ENCODE results near the gene PRMT7. TPM values are rescaled to one million over a fixed set of nuclear protein-coding genes. Genes with fewer than 3 reads are reported as not detected.

Gene PRMT7
- total RNA-seq, 1 experiment from 2014 or later: 59.3 TPM

DNA sequence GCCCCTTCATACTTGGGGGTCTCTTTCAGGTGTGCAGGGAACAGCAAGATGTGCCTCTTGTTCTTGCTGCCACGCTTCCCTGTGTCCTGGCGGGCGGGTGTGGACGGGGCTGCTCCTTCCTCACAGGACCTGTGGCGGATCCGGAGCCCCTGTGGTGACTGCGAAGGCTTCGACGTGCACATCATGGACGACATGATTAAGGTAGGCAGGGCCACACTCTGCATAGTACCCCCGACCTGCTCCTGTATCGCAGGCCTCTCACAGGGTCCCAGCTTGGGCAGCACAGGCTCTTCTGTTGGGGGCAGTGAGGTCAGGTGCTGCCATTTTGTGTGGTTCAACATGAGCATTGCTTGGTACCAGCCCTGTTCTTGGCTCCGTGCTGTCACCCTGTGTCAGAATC, 42.5 kb downstream of the PRMT7 start:
- TF ChIP-seq ZMAT4 (CRISPR knock-in tag; IDR thresholded peaks at IDR 0.05) (no peak), ZNF138 (CRISPR knock-in tag; conservative IDR thresholded peaks at IDR 0.05) (no peak), MXD4 (CRISPR knock-in tag; IDR thresholded peaks at IDR 0.05; ENCODE audit: borderline replicate concordance) (no peak), ZNF219 (CRISPR knock-in tag; IDR thresholded peaks at IDR 0.05; ENCODE audit: borderline replicate concordance) (no peak), HMGA2 (CRISPR knock-in tag; IDR thresholded peaks at IDR 0.05) (no peak)
- TF ChIP-seq, protein P1, sequence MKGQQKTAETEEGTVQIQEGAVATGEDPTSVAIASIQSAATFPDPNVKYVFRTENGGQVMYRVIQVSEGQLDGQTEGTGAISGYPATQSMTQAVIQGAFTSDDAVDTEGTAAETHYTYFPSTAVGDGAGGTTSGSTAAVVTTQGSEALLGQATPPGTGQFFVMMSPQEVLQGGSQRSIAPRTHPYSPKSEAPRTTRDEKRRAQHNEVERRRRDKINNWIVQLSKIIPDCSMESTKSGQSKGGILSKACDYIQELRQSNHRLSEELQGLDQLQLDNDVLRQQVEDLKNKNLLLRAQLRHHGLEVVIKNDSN (CRISPR knock-in tag; IDR thresholded peaks at IDR 0.05): no peak
- TF ChIP-seq, protein P2, sequence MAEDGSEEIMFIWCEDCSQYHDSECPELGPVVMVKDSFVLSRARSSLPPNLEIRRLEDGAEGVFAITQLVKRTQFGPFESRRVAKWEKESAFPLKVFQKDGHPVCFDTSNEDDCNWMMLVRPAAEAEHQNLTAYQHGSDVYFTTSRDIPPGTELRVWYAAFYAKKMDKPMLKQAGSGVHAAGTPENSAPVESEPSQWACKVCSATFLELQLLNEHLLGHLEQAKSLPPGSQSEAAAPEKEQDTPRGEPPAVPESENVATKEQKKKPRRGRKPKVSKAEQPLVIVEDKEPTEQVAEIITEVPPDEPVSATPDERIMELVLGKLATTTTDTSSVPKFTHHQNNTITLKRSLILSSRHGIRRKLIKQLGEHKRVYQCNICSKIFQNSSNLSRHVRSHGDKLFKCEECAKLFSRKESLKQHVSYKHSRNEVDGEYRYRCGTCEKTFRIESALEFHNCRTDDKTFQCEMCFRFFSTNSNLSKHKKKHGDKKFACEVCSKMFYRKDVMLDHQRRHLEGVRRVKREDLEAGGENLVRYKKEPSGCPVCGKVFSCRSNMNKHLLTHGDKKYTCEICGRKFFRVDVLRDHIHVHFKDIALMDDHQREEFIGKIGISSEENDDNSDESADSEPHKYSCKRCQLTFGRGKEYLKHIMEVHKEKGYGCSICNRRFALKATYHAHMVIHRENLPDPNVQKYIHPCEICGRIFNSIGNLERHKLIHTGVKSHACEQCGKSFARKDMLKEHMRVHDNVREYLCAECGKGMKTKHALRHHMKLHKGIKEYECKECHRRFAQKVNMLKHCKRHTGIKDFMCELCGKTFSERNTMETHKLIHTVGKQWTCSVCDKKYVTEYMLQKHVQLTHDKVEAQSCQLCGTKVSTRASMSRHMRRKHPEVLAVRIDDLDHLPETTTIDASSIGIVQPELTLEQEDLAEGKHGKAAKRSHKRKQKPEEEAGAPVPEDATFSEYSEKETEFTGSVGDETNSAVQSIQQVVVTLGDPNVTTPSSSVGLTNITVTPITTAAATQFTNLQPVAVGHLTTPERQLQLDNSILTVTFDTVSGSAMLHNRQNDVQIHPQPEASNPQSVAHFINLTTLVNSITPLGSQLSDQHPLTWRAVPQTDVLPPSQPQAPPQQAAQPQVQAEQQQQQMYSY (CRISPR knock-in tag; IDR thresholded peaks at IDR 0.05): no peak
- TF ChIP-seq, protein P3, sequence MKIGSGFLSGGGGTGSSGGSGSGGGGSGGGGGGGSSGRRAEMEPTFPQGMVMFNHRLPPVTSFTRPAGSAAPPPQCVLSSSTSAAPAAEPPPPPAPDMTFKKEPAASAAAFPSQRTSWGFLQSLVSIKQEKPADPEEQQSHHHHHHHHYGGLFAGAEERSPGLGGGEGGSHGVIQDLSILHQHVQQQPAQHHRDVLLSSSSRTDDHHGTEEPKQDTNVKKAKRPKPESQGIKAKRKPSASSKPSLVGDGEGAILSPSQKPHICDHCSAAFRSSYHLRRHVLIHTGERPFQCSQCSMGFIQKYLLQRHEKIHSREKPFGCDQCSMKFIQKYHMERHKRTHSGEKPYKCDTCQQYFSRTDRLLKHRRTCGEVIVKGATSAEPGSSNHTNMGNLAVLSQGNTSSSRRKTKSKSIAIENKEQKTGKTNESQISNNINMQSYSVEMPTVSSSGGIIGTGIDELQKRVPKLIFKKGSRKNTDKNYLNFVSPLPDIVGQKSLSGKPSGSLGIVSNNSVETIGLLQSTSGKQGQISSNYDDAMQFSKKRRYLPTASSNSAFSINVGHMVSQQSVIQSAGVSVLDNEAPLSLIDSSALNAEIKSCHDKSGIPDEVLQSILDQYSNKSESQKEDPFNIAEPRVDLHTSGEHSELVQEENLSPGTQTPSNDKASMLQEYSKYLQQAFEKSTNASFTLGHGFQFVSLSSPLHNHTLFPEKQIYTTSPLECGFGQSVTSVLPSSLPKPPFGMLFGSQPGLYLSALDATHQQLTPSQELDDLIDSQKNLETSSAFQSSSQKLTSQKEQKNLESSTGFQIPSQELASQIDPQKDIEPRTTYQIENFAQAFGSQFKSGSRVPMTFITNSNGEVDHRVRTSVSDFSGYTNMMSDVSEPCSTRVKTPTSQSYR (CRISPR knock-in tag; IDR thresholded peaks at IDR 0.05): no peak
- TF ChIP-seq, protein P4, sequence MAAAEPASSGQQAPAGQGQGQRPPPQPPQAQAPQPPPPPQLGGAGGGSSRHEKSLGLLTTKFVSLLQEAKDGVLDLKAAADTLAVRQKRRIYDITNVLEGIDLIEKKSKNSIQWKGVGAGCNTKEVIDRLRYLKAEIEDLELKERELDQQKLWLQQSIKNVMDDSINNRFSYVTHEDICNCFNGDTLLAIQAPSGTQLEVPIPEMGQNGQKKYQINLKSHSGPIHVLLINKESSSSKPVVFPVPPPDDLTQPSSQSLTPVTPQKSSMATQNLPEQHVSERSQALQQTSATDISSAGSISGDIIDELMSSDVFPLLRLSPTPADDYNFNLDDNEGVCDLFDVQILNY (CRISPR knock-in tag; IDR thresholded peaks at IDR 0.05): no peak
- TF ChIP-seq, protein P5, sequence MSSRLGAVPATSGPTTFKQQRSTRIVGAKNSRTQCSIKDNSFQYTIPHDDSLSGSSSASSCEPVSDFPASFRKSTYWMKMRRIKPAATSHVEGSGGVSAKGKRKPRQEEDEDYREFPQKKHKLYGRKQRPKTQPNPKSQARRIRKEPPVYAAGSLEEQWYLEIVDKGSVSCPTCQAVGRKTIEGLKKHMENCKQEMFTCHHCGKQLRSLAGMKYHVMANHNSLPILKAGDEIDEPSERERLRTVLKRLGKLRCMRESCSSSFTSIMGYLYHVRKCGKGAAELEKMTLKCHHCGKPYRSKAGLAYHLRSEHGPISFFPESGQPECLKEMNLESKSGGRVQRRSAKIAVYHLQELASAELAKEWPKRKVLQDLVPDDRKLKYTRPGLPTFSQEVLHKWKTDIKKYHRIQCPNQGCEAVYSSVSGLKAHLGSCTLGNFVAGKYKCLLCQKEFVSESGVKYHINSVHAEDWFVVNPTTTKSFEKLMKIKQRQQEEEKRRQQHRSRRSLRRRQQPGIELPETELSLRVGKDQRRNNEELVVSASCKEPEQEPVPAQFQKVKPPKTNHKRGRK (CRISPR knock-in tag; IDR thresholded peaks at IDR 0.05; ENCODE audit: borderline replicate concordance): no peak
- ChIA-PET CTCF (no interaction called here), POLR2A (no interaction called here)
- H3K9me3 Mint-ChIP-seq: no peaks in the 10 kb centered on the region
- H3K4me3 Mint-ChIP-seq: no peak overlapping the region
- H3K4me1 Mint-ChIP-seq: no peaks in the 10 kb centered on the region
- no peak overlapping the region for H3K27ac Mint-ChIP-seq
- ATAC-seq: no peak
- no peak for DNase-seq (ENCODE audit: low spot score)
- H3K36me3 Mint-ChIP-seq: peaks cover 18% of the 10 kb centered on the region
- H3K27me3 Mint-ChIP-seq (ENCODE audit: low read depth): no peaks in the 10 kb centered on the region

- no peak for ATAC-seq
- CTCF ChIA-PET: interaction anchor here (1.0 to 2.7 kb wide), 3 partner anchors 10 to 27 kb away, joined by 3 to 7 read pairs (median 6); no protein-coding TSS in a partner anchor
- Mint-ChIP-seq H3K4me1 (no peaks in the 10 kb centered on the region), H3K9me3 (no peaks in the 10 kb centered on the region), H3K27me3 (ENCODE audit: low read depth) (no peaks in the 10 kb centered on the region), H3K36me3 (peaks cover 8% of the 10 kb centered on the region), H3K4me3 (no peak overlapping the region), H3K27ac (no peak overlapping the region)
- DNase-seq (ENCODE audit: low spot score): no peak
- POLR2A ChIA-PET: no interaction called here
- TF ChIP-seq, protein P6, sequence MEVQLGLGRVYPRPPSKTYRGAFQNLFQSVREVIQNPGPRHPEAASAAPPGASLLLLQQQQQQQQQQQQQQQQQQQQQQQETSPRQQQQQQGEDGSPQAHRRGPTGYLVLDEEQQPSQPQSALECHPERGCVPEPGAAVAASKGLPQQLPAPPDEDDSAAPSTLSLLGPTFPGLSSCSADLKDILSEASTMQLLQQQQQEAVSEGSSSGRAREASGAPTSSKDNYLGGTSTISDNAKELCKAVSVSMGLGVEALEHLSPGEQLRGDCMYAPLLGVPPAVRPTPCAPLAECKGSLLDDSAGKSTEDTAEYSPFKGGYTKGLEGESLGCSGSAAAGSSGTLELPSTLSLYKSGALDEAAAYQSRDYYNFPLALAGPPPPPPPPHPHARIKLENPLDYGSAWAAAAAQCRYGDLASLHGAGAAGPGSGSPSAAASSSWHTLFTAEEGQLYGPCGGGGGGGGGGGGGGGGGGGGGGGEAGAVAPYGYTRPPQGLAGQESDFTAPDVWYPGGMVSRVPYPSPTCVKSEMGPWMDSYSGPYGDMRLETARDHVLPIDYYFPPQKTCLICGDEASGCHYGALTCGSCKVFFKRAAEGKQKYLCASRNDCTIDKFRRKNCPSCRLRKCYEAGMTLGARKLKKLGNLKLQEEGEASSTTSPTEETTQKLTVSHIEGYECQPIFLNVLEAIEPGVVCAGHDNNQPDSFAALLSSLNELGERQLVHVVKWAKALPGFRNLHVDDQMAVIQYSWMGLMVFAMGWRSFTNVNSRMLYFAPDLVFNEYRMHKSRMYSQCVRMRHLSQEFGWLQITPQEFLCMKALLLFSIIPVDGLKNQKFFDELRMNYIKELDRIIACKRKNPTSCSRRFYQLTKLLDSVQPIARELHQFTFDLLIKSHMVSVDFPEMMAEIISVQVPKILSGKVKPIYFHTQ (CRISPR knock-in tag; IDR thresholded peaks at IDR 0.05): no peak
- TF ChIP-seq, protein P7, sequence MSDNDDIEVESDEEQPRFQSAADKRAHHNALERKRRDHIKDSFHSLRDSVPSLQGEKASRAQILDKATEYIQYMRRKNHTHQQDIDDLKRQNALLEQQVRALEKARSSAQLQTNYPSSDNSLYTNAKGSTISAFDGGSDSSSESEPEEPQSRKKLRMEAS (CRISPR knock-in tag; IDR thresholded peaks at IDR 0.05): no peak
- TF ChIP-seq ZMAT4 (CRISPR knock-in tag; IDR thresholded peaks at IDR 0.05): no peak
- TF ChIP-seq MYBL2 (CRISPR knock-in tag; IDR thresholded peaks at IDR 0.05): no peak
- TF ChIP-seq GRHL2 (CRISPR knock-in tag; IDR thresholded peaks at IDR 0.05; ENCODE audit: insufficient replicate concordance, severe bottlenecking): no peak
- TF ChIP-seq FOXK1 (CRISPR knock-in tag; IDR thresholded peaks at IDR 0.05): no peak
- TF ChIP-seq SOX15 (CRISPR knock-in tag; IDR thresholded peaks at IDR 0.05): no peak
- TF ChIP-seq ZNF121 (CRISPR knock-in tag; IDR thresholded peaks at IDR 0.05): no peak
- no peak for TF ChIP-seq E2F4 (CRISPR knock-in tag; IDR thresholded peaks at IDR 0.05; ENCODE audit: borderline replicate concordance, low read depth)
These were observed 44.0 kb downstream of the PRMT7 start for GRCh38 chr16:68354816-68355215.
